NCI-H460 (cell line): ENCODE results near the gene GLT1D1. TPM values are rescaled to one million over a fixed set of nuclear protein-coding genes. Genes with fewer than 3 reads are reported as not detected.

Experiments used
- DNase-seq: peaks from one replicate; pipeline ENCODE4 v3.0.0-alpha.2; 2016; ENCODE audit warnings: low read depth; ENCODE audit errors: extremely low read depth
- total RNA-seq: library from RNA; depleted of rRNA; stranded (reverse); fragments of >200 nt; shearing (Covaris generic); gene quantifications from 2 replicates; pipeline ENCODE4 v1.2.3, GENCODE V29; 2014

The GLT1D1 gene
- total RNA-seq, 1 experiment from 2014 or later = not detected

- DNase-seq = no peak
Measured at GRCh38 chr12:128852026-128852698, 1.1 kb upstream of the GLT1D1 start.

- DNase-seq = no peak
Measured at GRCh38 chr12:128853600-128854197, 421 bp downstream of the GLT1D1 start.

GRCh38 chr12:128856035-128856790 is 2.9 kb downstream of the GLT1D1 start:
- DNase-seq = no peak

GRCh38 chr12:128856791-128857078 is 3.5 kb downstream of the GLT1D1 start:
- no peak for DNase-seq

GRCh38 chr12:128857133-128857763 is 4.0 kb downstream of the GLT1D1 start:
- DNase-seq = no peak

- DNase-seq = no peak
Measured at GRCh38 chr12:128859311-128859710, 6.0 kb downstream of the GLT1D1 start.

- DNase-seq = no peak
Measured at GRCh38 chr12:128861226-128862016, 8.1 kb downstream of the GLT1D1 start.

- no peak for DNase-seq
Measured at GRCh38 chr12:128863957-128864356, 10.7 kb downstream of the GLT1D1 start.

GRCh38 chr12:128864516-128865186 is 11.4 kb downstream of the GLT1D1 start:
- DNase-seq = no peak

GRCh38 chr12:128867466-128867865 is 14.2 kb downstream of the GLT1D1 start:
- no peak for DNase-seq

- no peak for DNase-seq
Measured at GRCh38 chr12:128871516-128871892, 18.2 kb downstream of the GLT1D1 start.

GRCh38 chr12:128872303-128872702 is 19.0 kb downstream of the GLT1D1 start:
- no peak for DNase-seq

- no peak for DNase-seq
Measured at GRCh38 chr12:128876559-128876958, 23.3 kb downstream of the GLT1D1 start.

- DNase-seq = no peak
Measured at GRCh38 chr12:128879898-128880764, 26.9 kb downstream of the GLT1D1 start.

GRCh38 chr12:128891856-128892255 is 38.6 kb downstream of the GLT1D1 start:
- DNase-seq = no peak

- DNase-seq = no peak
Measured at GRCh38 chr12:128903236-128903635, 50.0 kb downstream of the GLT1D1 start.

GRCh38 chr12:128905003-128905544 is 51.8 kb downstream of the GLT1D1 start:
- no peak for DNase-seq

GRCh38 chr12:128906485-128907137 is 53.3 kb downstream of the GLT1D1 start:
- DNase-seq = no peak
